Measurements from ENCODE around the gene CDK13.
"Not testable (repeated sequence)": the region's sequence is repeated elsewhere in the genome, so short reads cannot be mapped to it uniquely, and the experiment has no call there.

The CDK13 gene

GRCh38 chr7:39949971-39950472 lies at the start of gene CDK13:
CDK13 (plus strand) TSS chr7:39950256; CDS start chr7:39950642, 386 bp downstream.
- DNase-seq (ENCODE audit: low read depth) = peak; percentile 83

DNA sequence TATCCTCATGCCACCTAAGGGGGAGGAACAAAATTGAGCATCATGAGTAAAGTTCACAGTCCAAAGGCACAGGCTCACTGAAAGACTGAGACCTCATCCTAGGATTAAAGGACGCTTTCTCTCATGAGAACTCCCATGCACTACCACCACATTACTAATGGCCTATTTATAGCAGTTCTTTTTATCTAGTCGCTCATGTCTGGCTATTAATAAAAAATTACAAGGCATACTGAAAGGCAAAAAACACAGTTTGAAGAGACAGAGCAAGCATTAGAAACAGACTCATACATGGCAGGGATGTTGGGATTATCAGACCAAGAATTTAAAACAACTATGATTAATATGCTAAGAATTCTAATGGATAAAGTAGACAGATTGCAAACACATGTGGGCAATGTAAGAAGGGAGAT lies 46.0 kb upstream of the CDK13 start:
- DNase-seq (ENCODE audit: low read depth) = peak; percentile 15

- DNase-seq (ENCODE audit: low read depth) = no peak
These were observed 41.9 kb upstream of the CDK13 start for GRCh38 chr7:39908141-39908540.

DNA sequence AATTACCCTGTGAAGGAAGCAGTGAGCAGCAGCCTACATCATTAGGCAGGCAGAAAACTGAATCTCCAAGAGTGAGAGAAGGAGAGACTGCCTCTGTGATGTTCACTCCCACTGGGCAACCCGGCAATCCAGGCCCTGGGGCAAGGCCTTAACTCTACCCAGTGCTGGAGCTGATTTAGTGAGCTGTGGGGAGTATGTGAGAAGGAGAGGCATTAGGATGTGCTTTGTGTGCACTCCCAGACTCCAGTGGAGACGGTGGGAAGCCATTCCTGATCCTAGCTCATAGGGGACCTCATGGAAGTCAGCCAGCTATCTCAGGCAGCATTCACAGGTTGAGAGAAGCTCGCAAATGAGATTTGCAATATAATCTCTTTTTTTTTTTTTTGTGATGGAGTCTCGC lies 41.1 kb upstream of the CDK13 start:
- DNase-seq (ENCODE audit: low read depth) = no peak

DNA sequence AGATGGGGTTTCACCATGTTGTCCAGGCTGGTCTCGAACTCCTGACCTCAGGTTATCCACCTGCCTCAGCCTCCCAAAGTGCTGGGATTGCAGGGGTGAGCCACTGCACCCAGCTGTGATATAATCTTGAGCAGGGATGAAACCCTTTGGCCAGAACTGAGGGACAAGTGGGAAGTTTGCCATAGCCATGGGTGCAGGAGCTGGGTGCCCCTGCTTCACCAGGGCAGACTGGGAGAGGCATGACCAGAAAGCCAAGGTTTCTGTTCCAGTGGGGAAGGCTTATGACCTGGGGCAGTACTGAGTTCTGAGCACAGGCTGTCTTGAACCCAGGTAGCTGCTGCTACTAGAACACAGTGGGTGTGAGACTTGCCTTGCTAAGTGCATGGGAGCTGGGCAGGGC lies 40.5 kb upstream of the CDK13 start:
- DNase-seq (ENCODE audit: low read depth) = no peak

- DNase-seq (ENCODE audit: low read depth) = no peak
These were observed 39.8 kb upstream of the CDK13 start for GRCh38 chr7:39910108-39910869.

- no peak for DNase-seq (ENCODE audit: low read depth)
These were observed 38.9 kb upstream of the CDK13 start for GRCh38 chr7:39911167-39911566.

- not testable (repeated sequence) for DNase-seq (ENCODE audit: low read depth)
These were observed 34.2 kb upstream of the CDK13 start for GRCh38 chr7:39915847-39916246.

- DNase-seq (ENCODE audit: low read depth) = no peak
These were observed 30.4 kb upstream of the CDK13 start for GRCh38 chr7:39919646-39920045.

GRCh38 chr7:39921506-39922175 lies 28.4 kb upstream of the CDK13 start:
- no peak for DNase-seq (ENCODE audit: low read depth)

DNA sequence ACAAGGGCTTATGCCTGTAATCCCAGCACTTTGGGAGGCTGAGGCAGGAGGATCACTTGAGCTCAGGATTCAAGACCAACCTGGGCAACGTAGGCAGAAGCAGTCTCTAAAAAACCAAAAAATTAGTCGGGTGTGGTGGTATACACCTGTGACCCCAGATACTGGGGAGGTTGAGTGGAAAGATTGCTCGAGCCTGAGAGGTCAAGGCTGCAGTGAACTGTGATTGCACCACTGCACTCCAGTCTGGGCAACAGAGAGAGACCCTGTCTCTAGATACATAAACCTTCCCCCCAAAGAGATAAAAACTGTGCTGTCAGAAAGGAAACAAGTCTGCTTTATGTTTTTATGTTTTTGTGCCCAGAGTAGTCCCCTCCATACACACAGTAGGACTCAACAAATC lies 27.5 kb upstream of the CDK13 start:
- no peak for DNase-seq (ENCODE audit: low read depth)

DNA sequence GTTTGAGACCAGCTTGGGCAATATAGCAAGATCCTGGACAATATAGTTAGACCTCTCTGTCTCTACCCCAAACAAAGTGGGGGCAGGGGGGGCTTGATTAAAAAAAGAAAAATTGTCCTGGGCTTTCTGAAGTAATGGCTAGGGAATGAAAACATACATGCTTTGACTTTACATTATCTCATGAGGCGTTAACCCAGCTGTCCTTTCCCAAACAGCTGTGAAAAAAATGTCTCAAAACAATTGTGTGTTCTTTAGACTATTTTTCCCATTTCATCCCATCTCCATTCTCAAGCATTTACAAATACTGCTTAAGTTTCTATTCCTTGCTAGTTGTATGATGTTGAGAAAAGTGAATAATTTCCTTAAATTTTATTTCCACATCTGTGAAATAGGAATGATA lies 27.0 kb upstream of the CDK13 start:
- DNase-seq (ENCODE audit: low read depth) = no peak

GRCh38 chr7:39924122-39924521 lies 25.9 kb upstream of the CDK13 start:
- DNase-seq (ENCODE audit: low read depth) = no peak

GRCh38 chr7:39926111-39926510 lies 23.9 kb upstream of the CDK13 start:
- DNase-seq (ENCODE audit: low read depth) = no peak

GRCh38 chr7:39927018-39927417 lies 23.0 kb upstream of the CDK13 start:
- DNase-seq (ENCODE audit: low read depth) = no peak

- DNase-seq (ENCODE audit: low read depth) = no peak
These were observed 15.9 kb upstream of the CDK13 start for GRCh38 chr7:39934132-39934531.

- DNase-seq (ENCODE audit: low read depth) = no peak
These were observed 13.3 kb upstream of the CDK13 start for GRCh38 chr7:39936761-39937160.

DNA sequence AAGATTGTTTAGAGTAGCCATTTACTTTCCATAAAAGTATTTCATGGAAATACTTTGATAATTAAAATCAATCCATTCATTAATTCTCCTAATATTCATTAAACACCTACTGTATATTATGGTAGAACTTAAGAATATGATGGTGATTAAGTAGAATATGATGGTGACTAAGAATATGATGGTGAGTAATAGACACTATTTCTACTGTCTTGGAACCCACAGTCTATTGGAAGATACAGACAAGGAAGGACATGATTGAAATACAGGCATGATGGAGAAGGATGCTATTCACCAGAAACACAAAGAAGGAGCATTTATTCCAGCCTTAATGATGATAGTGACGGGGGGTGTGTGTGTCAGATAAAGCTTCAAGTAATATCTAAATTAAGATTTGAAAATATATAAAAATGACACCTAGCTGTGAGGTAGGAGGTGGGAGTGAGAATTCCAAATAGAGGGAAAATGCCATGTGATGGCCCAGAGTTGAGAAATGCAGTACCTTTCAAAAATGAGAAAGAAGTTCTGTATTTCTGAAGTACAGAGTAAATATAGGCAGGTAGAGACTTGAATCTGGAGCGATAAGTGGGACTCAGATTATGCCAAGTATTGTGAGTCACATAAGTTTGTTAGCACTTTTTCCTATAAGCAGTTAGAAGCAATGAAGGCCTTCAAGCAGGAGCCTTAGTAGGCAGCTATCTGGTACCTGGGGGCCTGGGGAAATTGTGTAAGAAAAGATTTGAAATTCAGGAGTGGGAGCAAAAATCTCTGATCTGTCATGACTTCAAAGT lies 12.5 kb upstream of the CDK13 start:
- no peak for DNase-seq (ENCODE audit: low read depth)

- no peak for DNase-seq (ENCODE audit: low read depth)
These were observed 7.2 kb upstream of the CDK13 start for GRCh38 chr7:39942883-39943282.

GRCh38 chr7:39946693-39947092 lies 3.4 kb upstream of the CDK13 start:
- peak; percentile 6 for DNase-seq (ENCODE audit: low read depth)

DNA sequence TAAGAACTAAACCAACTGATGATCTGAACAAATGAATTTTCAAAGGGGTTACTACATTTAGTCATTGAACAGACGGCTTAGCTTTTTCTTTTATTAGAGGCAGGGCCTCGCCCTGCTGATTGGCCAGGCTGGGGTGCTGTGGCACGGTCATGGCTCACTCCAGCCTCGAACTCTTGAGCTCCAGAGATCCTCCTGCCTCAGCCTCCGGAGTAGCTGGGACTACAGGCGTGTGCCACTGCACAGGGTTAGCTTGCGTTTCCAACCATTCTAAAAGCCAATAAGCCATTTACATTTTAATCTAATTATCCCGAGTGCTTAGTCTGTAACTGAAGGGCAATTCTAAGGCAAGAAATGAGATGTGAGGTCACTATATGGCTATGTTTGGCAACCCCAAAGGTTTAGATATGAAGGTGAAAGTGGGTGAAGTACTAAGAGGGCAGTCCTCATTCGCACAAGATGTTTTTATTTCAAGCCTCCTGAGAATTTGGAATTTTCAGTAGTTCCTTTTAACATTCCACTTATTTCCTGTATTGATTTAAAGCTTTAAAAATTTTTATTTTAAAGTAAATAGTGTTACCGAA lies 1.6 kb upstream of the CDK13 start:
- DNase-seq (ENCODE audit: low read depth) = peak; percentile 26

Data from ELR (cell line).